Testis (tissue), 3 donors: ENCODE data around the gene MACROH2A1. TPM values are rescaled to one million over a fixed set of nuclear protein-coding genes. Genes with fewer than 3 reads are reported as not detected.

Experiments
- DNase-seq: peaks from one replicate; pipeline ENCODE4 v3.0.0-alpha.2; 2019
- H3K27ac ChIP-seq, 2 donors: fragments of 200-600 bp; sonication (generic); one replicate each; pipeline ENCODE4 v1.5.1; 2019
- H3K27me3 ChIP-seq: fragments of 200-600 bp; sonication (generic); one replicate; pipeline ENCODE4 v1.5.1; 2019
- H3K36me3 ChIP-seq: fragments of 200-600 bp; sonication (generic); one replicate; pipeline ENCODE4 v1.5.1; 2017; ENCODE audit warnings: low read depth; ENCODE audit errors: missing control alignments
- H3K4me1 ChIP-seq: fragments of 200-600 bp; sonication (generic); one replicate; pipeline ENCODE4 v1.5.1; 2019
- H3K4me3 ChIP-seq, 2 donors: fragments of 200-600 bp; sonication (generic); one replicate each; pipeline ENCODE4 v1.5.1; 2017 to 2019
- H3K9me3 ChIP-seq: fragments of 200-600 bp; sonication (generic); one replicate; pipeline ENCODE4 v1.5.1; 2017
- POLR2A ChIP-seq: fragments of 450-650 bp; IDR thresholded peaks from one replicate; pipeline ENCODE4 v1.6.1; 2017; ENCODE audit warnings: antibody characterized with exemption, mild to moderate bottlenecking, moderate library complexity
- WGBS, 2 donors: methylation state at CpG; one replicate each; pipeline ENCODE4 v1.1.5; 2018; 5-methylcytosine and 5-hydroxymethylcytosine counted together
- intact Hi-C: fragments of 100-400 bp; cut with DNase I; formaldehyde crosslinking; loops from one replicate; pipeline ENCODE4 v1.15.1; 2023; ENCODE audit warnings: low total_unique reads
- polyA plus RNA-seq: library from polyadenylated mRNA; stranded (reverse); fragments of 350-450 nt; fragmentation: Illumina TruSeq; extraction: RNeasy Lipid Tissue Mini Kit (QIAGEN cat#74804); gene quantifications from one replicate; pipeline ENCODE4 v1.2.3, GENCODE V29; 2014; ENCODE audit warnings: low read depth, low replicate concordance; ENCODE audit not compliant: insufficient read depth
- total RNA-seq, 2 donors: library from RNA; depleted of rRNA; stranded (reverse); fragments of >200 nt; gene quantifications; one replicate each; pipeline ENCODE4 v1.2.3, GENCODE V29; 2016
- TF ChIP-seq, protein P1 (sequence below), 3 experiments: fragments of 450-650 bp in 2 of 3; fragments of 200-600 bp in 1 of 3; sonication (generic) in 1 of 3; IDR thresholded peaks; one replicate each; pipeline ENCODE4 v1.5.1; 2016 to 2019; ENCODE audit warnings: antibody characterized with exemption in 3 of 3, mild to moderate bottlenecking in 2 of 3, moderate library complexity in 1 of 3

The MACROH2A1 gene
- total and polyA plus RNA-seq, 3 donors from 2014 or later: 92.9 to 191 (median 178) TPM

- Histone ChIP-seq H3K9me3 (no peaks in the 10 kb centered on the region), H3K4me1 (no peaks in the 10 kb centered on the region), H3K4me3 (no peak overlapping the region), H3K27ac (no peak overlapping the region), H3K27me3 (no peaks in the 10 kb centered on the region), H3K36me3 (no peaks in the 10 kb centered on the region)
- TF ChIP-seq POLR2A: no peak
- TF ChIP-seq, protein P1, sequence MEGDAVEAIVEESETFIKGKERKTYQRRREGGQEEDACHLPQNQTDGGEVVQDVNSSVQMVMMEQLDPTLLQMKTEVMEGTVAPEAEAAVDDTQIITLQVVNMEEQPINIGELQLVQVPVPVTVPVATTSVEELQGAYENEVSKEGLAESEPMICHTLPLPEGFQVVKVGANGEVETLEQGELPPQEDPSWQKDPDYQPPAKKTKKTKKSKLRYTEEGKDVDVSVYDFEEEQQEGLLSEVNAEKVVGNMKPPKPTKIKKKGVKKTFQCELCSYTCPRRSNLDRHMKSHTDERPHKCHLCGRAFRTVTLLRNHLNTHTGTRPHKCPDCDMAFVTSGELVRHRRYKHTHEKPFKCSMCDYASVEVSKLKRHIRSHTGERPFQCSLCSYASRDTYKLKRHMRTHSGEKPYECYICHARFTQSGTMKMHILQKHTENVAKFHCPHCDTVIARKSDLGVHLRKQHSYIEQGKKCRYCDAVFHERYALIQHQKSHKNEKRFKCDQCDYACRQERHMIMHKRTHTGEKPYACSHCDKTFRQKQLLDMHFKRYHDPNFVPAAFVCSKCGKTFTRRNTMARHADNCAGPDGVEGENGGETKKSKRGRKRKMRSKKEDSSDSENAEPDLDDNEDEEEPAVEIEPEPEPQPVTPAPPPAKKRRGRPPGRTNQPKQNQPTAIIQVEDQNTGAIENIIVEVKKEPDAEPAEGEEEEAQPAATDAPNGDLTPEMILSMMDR (IDR thresholded peaks at IDR 0.05): no peak
- intact Hi-C loops: no loop called here
- no peak for DNase-seq
- 57 to 65% methylated on average over 13 of the region's 13 CpGs for WGBS, 2 donors
These were observed 63.8 kb downstream of the MACROH2A1 start for GRCh38 chr5:135335031-135335828.

DNA sequence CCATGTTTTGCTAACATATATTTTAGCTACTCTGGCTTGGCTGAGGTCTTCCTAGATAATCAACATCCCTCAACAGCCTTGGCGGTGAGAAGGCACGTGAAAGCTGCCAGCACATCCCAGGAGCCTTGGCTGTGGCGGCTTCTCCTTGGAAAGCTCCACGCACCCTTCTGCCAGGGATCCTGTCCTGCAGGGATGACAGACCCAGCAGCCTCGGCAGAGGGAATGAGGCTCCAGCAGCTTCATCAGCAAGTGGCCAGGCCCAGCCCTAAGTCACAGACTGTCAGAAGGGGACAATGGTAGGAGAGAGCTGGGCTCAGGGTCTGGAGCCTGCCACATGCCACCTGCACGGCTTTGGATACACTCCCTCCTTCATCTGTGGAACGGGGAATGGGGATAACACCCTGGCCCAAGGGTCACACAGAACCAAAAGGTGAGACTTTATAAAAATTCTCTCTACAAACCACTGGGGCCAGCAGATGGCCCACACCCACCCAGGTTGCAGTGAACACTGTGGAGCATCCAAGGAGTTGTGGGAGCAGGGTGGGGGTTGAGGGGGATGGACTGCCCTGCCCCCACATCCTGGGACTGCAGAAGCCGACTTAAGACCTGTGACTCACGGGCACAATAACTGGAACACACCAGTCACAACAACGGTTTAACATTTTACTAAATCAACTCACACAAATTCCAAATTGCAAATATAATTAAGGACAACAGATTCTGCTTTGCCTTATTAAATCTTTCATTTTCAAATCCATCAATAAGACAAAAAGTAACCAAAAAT lies 65.1 kb downstream of the MACROH2A1 start:
- Histone ChIP-seq H3K27ac (no peak overlapping the region), H3K36me3 (no peaks in the 10 kb centered on the region)
- intact Hi-C loops: no loop called here

DNA sequence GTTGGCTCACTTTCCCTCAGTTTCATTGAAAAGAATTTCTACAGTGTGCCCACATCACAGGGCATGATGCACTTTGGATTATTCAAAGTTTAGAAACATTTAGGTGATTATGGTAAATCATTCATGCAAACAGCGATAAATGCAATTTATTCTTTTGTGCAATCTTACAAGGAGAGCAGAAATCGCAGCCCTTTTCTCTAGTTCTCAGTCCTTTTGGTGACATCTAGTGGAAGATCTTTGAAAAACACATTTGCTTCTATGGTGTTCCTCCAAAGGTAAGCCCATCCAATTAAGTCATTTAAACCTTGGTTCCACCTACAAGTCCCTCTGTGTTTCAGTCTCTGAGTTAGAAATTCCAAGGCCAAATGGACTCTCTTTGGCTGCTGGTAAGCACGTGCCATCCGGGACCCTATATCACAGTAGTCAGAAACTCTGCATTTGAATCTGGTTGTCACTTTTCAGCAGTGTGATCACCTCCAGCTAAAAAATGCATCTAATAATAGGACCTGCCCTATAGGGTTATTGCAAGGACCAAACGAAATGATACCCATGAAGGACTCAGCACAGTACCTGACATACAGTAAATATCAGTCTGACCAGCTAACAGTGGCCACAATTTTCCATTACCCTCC lies 66.4 kb downstream of the MACROH2A1 start:
- Histone ChIP-seq H3K27me3 (no peaks in the 10 kb centered on the region), H3K4me1 (no peaks in the 10 kb centered on the region), H3K4me3 (no peak overlapping the region), H3K36me3 (no peaks in the 10 kb centered on the region), H3K27ac (no peak overlapping the region), H3K9me3 (no peaks in the 10 kb centered on the region)
- 52 to 54% methylated on average over 5 of the region's 5 CpGs for WGBS, 2 donors
- no peak for TF ChIP-seq POLR2A
- TF ChIP-seq, protein P1 (IDR thresholded peaks at IDR 0.05): peak; percentile 12 to 34 (median 25)
- DNase-seq: no peak
- intact Hi-C loops: no loop called here

More for the DNA sequence above, 65.1 kb downstream of the MACROH2A1 start:
- Histone ChIP-seq H3K4me3 (no peak overlapping the region), H3K4me1 (no peaks in the 10 kb centered on the region), H3K27me3 (no peaks in the 10 kb centered on the region), H3K9me3 (no peaks in the 10 kb centered on the region)
- DNase-seq: no peak
- WGBS, 2 donors: 75 to 76% methylated on average over 10 of the region's 10 CpGs
- TF ChIP-seq POLR2A: no peak
- TF ChIP-seq, protein P1 (IDR thresholded peaks at IDR 0.05): no peak

DNA sequence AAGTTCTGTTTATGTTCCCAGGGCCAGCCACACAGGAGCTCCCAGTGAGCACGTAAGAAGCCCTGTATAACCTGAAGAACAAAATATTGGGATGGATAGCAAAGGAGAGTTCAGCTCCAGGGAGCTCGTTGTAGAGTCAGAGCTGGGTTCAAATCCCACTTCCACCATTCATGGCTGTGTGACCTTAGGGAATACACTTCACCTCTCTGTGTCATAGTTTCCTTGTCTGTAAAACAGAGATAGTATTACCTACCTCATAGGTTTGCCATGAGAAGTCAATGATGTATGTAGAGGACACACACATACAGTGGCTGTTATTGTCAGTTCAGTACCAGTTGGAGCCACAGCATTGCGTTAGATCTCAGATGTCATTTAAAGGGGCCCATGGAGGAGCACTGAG lies 67.4 kb downstream of the MACROH2A1 start:
- intact Hi-C loops: no loop called here
- Histone ChIP-seq H3K4me3 (no peak overlapping the region), H3K36me3 (no peaks in the 10 kb centered on the region), H3K27ac (no peak overlapping the region), H3K4me1 (peaks cover 3% of the 10 kb centered on the region), H3K27me3 (no peaks in the 10 kb centered on the region), H3K9me3 (no peaks in the 10 kb centered on the region)
- no peak for TF ChIP-seq POLR2A
- TF ChIP-seq, protein P1 (IDR thresholded peaks at IDR 0.05): no peak
- WGBS, 2 donors: 87 to 95% methylated on average over 3 of the region's 3 CpGs
- no peak for DNase-seq
